Left ventricle myocardium superior (tissue), 1 donor: ENCODE measurements around the gene CNNM1. TPM values are rescaled to one million over a fixed set of nuclear protein-coding genes. Genes with fewer than 3 reads are reported as not detected.
A peak's percentile ranks its signal among the peaks of the same experiment; 100 is the strongest.

Experiments used
- ATAC-seq: fragments of 200-7000 bp; cut with Tn5 transposase; one replicate; pipeline ENCODE4 v1.9.1; 2020; ENCODE audit warnings: mild to moderate bottlenecking, moderate library complexity
- DNase-seq: peaks from one replicate; pipeline ENCODE4 v3.0.0-alpha.2; 2020
- intact Hi-C: fragments of 100-400 bp; cut with micrococcal nuclease; formaldehyde crosslinking; loops from one replicate; pipeline ENCODE4 v1.11.0; 2022
- long read RNA-seq: library from polyadenylated mRNA; unstranded; transcript quantifications from one replicate; pipeline ENCODE4 v2.0.0, GENCODE V29; 2021
- total RNA-seq: library from RNA; stranded (reverse); fragmentation: NEBNext Ultra II Directional; extraction: Animal tissue kit (Norgen Biotek cat#: 25700); gene quantifications from one replicate; pipeline ENCODE4 v1.2.1, GENCODE V29; 2021
- donor health status: DM: no; HTN: yes; CAD: no; lungs with severe emphysema.

Gene CNNM1
- total RNA-seq: 0.10 TPM
- long read RNA-seq, partial matches to known transcripts: 0 of 1 reads
- long read RNA-seq, other reads (novel, unspliced or antisense): 1 of 1 reads

DNA sequence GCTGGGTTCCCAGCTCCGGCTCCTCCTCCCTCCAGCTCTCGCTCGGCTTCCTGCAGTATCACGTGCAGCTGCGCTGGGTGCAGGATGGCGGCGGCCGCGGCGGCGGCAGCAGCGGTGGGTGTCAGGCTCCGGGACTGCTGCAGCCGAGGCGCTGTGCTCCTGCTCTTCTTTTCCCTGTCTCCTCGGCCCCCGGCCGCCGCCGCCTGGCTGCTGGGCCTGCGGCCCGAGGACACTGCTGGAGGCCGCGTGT, at the start of gene CNNM1:
TSS of gene CNNM1 (plus strand) at position 53 of the 250 bp plus-strand sequence. CDS start at position 85, 32 bp downstream.
- ATAC-seq (peak; percentile 77), DNase-seq (peak; percentile 31)
- intact Hi-C loops: no loop called here

- intact Hi-C loops: no loop called here
- no peak for DNase-seq
Measured at GRCh38 chr10:99279626-99280111, 49.5 kb upstream of the CNNM1 start.

DNA sequence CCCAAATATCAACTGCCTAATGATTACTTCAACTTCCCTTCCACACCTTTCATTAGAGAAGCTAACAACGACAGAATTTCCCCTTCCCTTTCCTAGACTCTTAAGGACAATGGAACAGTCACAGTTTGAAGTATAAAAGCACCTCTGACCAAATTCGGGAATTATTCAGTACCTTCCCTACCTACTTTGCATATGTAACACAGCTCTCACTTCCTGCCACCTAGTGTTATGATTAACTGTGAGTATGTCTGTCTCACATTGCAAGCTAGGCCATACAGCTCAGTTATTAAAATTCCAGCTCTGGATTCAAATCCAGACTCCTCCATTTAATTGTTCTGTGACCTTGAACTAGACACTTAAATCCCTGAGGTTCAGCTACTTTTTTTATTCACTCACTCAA, 48.7 kb upstream of the CNNM1 start:
- ATAC-seq (no peak), DNase-seq (no peak)
- intact Hi-C loops: no loop called here

More at GRCh38 chr10:99279626-99280111, 49.5 kb upstream of the CNNM1 start:
- no peak for ATAC-seq

DNA sequence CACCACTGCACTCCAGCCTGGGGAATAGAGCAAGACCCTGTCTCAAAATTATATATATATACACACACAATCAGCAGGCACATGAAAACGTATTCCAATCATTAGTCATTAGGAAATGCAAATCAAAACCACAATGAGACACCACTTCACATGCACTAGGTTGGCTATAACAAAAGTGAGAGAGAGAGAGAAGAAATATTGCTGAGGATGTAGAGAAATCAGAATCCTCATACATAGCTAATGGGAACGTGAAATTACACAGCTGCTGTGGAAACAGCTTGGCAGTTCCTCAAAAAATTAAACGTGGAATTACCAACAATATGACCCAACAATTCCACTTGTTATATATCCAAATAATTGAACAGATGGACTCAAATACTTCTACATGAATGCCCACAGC, 43.3 kb upstream of the CNNM1 start:
- no peak for ATAC-seq
- DNase-seq: no peak
- intact Hi-C loops: no loop called here

- ATAC-seq: no peak
- DNase-seq: no peak
- intact Hi-C loops: no loop called here
Measured at GRCh38 chr10:99290306-99290705, 38.9 kb upstream of the CNNM1 start.

- intact Hi-C loops: no loop called here
- ATAC-seq (no peak), DNase-seq (no peak)
Measured at GRCh38 chr10:99292159-99292558, 37.0 kb upstream of the CNNM1 start.

DNA sequence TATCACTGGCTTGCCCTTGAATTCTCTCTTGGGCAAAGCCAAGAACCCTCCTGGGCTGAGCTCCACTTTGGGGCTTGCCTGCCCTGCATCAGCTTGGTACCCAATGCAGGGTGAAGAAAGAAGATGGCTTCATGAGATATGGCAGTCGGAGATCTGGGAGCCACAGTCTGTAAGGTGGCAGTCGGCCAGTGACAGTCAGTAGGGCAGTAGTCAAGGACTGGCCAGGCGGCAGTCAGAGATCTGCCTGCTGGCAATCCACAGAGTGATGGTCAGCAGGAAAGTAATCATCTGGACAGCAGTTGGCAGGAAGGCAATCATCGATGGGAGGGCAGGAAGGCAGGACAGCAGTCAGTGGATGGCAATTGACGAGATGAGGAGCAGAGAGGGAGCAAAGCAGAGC, 32.6 kb upstream of the CNNM1 start:
- DNase-seq: no peak
- no peak for ATAC-seq
- intact Hi-C loops: no loop called here

DNA sequence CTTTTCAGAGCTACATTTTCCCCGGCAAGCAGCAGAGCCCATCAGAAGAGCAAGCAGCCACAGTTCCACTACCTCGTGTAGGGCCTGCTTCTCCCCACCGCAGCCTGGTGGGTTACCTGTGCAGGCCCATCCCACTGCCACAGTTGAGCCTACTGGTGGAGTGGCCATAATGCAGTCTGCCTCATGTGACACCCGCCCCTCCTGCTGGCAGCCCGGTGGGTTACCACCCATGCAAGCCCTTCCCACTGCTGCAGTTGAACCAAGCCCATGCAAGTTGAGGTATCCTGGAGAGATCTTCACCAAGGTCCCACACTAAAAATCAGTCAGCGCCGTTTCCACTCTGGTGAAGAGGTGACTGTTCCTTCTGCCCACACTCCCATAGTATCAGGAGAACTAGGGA, 32.1 kb upstream of the CNNM1 start:
- ATAC-seq (no peak), DNase-seq (no peak)
- intact Hi-C loops: no loop called here

GRCh38 chr10:99303899-99304861, 25.0 kb upstream of the CNNM1 start:
- ATAC-seq (no peak), DNase-seq (no peak)
- intact Hi-C loops: no loop called here

GRCh38 chr10:99304862-99305229, 24.3 kb upstream of the CNNM1 start:
- intact Hi-C loops: no loop called here
- ATAC-seq: no peak
- no peak for DNase-seq

- DNase-seq: no peak
- intact Hi-C loops: no loop called here
- ATAC-seq: no peak
Measured at GRCh38 chr10:99312501-99312900, 16.7 kb upstream of the CNNM1 start.

DNA sequence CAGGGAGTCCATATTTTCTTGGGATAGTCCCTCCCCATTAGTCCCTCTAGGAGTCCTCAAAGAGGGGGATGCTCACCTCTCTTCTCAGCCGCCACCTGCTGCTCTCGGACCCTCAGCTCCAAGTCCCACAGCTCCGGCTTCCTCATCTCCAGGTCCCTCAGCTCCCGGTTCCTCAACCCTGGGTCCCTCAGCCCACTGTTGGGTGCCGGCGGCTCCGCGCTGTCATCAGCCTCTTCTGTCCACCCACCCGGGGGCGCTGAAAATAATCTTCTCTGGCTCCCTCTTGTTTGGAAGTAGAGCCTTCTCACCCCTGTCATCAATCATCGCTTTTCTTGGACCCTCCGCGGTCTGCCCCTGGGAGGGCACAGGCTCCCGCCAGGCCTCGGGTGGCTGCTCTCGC, 13.3 kb upstream of the CNNM1 start:
- ATAC-seq (no peak), DNase-seq (no peak)
- intact Hi-C loops: no loop called here

DNA sequence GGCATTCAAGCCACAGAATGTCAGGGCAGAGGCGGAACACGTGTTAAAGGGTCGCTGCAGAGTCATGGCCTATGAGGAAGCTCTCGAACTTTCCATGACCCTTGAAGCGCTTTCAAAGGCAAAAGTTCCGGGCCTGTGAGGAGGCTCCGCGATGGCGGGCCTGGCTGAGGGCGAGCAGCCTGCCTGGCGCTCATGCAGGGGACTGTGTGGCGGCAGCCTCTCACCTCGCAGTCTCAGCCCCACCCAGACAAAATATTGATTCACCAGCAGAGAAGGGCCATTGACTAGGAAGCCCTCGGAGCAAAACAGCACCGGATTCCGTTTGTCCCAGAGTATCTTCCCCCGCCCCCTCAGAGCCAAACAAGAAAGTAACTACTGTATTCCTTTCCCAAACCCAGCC, 12.8 kb upstream of the CNNM1 start:
- no peak for DNase-seq
- intact Hi-C loops: no loop called here
- no peak for ATAC-seq

DNA sequence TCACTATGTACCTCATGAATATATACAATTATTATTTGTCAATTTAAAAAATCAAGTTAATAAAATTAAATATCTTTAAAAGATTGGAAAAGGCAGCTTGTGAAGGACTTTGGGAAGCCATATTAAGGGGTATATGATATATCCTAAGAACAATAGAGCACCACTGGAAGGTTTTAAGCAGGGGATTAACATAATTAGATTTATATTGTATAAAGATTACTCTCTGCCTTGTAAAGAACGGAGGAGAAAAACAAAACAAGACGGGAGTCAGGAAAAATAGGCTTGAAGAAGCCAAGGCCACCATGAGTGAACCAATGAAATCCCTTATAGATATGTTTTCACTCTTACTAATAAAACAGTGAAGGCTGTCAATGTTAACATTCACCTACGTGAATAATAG, 11.1 kb upstream of the CNNM1 start:
- intact Hi-C loops: no loop called here
- DNase-seq (no peak), ATAC-seq (no peak)

DNA sequence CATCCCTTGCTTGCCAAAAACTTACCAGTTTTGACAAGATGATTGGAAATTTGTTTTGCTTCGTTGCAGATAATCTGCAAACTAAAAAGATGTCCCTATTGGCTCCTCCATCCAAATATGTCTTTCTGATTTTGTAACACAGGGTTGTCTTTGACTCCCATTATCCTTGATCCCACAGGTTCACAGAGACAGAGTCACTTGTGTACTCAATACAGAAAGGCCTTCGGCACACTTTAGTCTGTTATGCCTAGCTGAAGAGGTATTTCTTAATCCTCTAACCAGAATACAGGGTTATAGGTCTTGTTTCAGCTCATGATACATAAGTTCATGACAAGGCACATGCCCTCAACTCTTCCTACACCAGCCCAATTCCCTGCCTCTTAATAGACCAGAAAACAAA, 10.7 kb upstream of the CNNM1 start:
- intact Hi-C loops: no loop called here
- ATAC-seq: no peak
- no peak for DNase-seq

- no peak for ATAC-seq
- intact Hi-C loops: no loop called here
- no peak for DNase-seq
Measured at GRCh38 chr10:99325281-99325680, 3.9 kb upstream of the CNNM1 start.

- ATAC-seq: no peak
- DNase-seq: no peak
- intact Hi-C loops: no loop called here
Measured at GRCh38 chr10:99326871-99327270, 2.3 kb upstream of the CNNM1 start.

DNA sequence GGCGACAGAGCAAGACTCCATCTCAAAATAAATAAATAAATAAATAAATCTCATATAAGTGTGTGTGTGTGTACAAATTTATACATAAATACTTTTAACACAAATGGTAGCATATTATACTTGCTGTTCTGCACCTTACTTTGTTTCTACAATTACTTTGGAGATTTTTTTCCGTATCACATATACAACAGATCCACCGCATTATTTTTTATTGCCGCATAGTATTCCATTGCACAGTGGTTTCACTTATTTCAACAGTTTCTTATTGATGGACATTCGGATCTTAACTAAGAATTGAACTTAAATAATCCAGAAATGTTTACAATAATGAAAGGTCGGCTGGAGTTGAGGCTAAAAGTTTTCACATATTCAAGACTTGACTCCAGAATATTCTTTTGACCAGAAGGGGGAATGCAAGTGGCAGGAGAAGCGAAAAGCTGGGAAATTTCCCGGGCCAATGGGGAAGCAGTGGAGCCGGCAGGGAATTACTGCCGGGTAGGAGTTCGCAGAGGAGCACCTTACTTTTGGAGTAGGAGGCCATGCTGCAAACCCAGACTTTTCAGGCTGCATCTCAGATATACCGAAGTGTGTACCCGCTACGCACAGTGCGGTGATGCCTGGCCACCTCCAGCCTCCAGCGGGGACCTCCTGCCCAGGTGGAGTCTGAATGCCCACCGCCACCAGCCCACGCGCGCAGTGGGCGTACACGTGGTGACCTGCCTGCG, 415 bp upstream of the CNNM1 start:
- ATAC-seq (no peak), DNase-seq (no peak)
- intact Hi-C loops: no loop called here

- intact Hi-C loops: no loop called here
- ATAC-seq: peak; percentile 67
- DNase-seq: peak; percentile 34
Measured at GRCh38 chr10:99329554-99330346, 594 bp downstream of the CNNM1 start.
